Stimulated activated CD4-positive, alpha-beta T cell treated with anti-CD3 and anti-CD28 coated beads, TNF-alpha, amount 100 ng/mL, for 1 hour (primary cell): ENCODE data around the gene RAVER2.
"Not testable (repeated sequence)": the region's sequence is repeated elsewhere in the genome, so short reads cannot be mapped to it uniquely, and the experiment has no call there.

Source experiments
- DNase-seq, 3 donors: peaks; one replicate each; pipeline ENCODE4 v3.0.0-alpha.2; 2020; ENCODE audit warnings: low read depth in 3 of 3, low spot score in 1 of 3

RAVER2 gene

GRCh38 chr1:64744492-64745180, at the start of gene RAVER2:
Gene RAVER2, plus strand, starts transcription at chr1:64745075. Its CDS starts 98 bp downstream, at chr1:64745173.
- DNase-seq, result peak in 1 of 3 donors; percentile 33

- no peak for DNase-seq
These were observed 48.0 kb upstream of the RAVER2 start for GRCh38 chr1:64696879-64697278.

DNA sequence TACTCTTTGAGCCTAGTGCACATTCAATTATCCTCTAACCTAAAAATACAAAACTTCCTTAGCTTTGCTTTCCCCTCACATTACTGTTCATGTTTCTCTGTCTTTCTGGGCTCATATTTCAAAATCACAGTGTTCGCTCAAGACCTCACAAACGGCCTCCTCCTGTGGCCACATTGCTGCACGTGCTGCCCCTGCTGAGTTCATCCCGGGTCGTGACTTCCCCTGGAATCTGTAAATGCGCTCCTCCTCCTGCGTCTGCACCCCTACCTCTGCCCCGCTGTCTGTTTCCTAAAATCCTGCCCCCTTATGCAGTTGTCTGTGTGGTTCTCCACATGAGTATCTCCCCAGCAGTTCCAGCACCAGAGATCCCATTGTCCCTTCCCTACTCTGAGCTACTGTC, 45.5 kb upstream of the RAVER2 start:
- DNase-seq, result no peak

DNA sequence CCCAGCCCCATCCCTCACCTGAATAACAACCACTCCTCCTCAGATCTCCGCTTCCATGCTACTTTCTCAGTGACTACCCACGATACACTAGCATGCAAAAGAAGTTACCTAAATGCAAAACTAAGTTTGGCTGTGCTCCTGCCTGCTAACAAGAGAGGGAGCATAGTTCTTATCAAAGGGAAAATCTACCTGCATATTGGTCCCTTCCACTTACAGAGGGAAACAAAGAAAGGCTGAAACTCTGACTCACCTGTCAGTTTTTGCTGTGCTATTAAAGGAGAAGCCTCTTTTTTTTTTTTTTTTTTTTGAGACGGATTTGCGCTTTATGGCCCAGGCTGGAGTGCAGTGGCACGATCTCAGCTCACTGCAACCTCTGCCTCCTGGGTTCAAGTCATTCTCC, 43.8 kb upstream of the RAVER2 start:
- no peak for DNase-seq

DNA sequence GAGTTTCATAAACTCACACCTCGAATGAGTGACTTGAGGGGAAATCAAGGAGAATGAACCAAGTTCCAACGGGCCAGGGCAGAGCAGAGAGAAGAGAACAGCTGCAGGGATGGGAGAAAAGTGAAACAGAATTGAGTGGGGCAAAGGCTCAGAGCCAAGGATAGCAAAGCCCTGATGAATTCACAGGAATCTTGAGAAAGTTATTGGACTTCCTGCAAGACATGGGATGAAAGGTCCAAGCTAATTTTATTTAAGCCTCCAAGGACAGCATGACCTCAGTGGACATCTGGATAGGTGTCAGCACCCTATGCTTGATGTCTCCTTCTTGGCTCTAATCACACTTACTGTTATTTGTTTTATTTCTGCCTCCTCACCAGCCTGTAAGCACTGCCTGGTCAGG, 43.0 kb upstream of the RAVER2 start:
- no peak for DNase-seq

DNA sequence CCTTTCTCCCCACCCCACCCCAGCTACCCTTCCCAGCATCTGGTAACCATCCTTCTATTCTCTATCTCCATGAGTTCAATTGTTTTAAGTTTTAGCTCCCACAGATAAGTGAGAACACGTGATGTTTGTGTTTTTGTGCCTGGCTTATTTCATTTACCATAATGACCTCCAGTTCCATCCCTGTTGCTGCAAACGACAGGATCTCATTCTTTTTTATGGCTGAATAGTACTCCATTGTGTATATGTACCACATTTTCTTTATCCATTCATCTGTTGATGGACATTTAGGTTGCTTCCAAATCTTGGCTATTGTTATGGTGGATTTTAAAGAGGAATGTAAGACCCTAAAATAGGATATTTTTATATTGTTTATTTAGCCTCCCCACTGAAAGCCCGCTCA, 42.2 kb upstream of the RAVER2 start:
- DNase-seq, result not testable (repeated sequence)

- no peak for DNase-seq
These were observed 41.3 kb upstream of the RAVER2 start for GRCh38 chr1:64703600-64703999.

DNA sequence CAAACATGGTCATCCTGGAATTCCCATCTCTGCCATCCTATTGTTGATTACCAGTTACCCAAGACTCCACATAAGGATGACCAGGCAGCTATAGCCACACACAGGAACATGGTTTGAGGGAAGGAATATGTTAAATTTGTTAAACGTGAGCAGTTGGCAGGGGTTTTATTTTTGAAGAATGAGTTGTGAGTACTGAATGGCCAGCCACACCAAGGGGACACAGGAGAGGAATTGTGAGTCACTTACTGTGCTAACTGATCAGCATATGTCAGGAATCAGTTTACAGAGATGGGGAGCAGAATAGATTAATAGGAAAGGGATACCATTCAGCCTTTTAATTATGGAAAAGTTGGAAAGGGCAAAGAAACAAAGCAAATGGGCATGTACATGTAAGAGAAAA, 39.3 kb upstream of the RAVER2 start:
- DNase-seq, result no peak

DNA sequence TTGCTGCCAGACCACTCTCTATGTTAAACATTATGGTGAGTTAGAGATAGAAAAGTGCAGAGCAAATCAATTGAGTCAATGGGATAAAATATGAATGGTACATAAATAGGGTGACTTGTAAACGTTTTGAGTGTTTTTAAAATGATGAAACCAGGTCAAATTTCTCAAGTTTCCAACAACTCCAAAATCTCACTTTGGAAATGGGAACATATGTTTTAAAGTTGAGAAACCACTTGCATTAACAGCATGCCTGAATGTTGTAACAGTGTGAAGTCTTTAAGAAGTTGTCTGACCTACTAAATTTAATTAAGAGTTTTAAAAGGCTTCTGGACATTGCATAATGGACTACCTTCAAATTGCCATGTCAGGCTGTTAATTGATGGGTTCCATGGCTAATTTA, 33.6 kb upstream of the RAVER2 start:
- DNase-seq, result no peak

- no peak for DNase-seq
These were observed 32.8 kb upstream of the RAVER2 start for GRCh38 chr1:64712049-64712448.

GRCh38 chr1:64715186-64715585, 29.7 kb upstream of the RAVER2 start:
- DNase-seq, result no peak

- DNase-seq, result no peak
These were observed 23.7 kb upstream of the RAVER2 start for GRCh38 chr1:64721135-64721534.

GRCh38 chr1:64721576-64722145, 23.2 kb upstream of the RAVER2 start:
- no peak for DNase-seq

GRCh38 chr1:64727861-64728260, 17.0 kb upstream of the RAVER2 start:
- DNase-seq, result no peak

DNA sequence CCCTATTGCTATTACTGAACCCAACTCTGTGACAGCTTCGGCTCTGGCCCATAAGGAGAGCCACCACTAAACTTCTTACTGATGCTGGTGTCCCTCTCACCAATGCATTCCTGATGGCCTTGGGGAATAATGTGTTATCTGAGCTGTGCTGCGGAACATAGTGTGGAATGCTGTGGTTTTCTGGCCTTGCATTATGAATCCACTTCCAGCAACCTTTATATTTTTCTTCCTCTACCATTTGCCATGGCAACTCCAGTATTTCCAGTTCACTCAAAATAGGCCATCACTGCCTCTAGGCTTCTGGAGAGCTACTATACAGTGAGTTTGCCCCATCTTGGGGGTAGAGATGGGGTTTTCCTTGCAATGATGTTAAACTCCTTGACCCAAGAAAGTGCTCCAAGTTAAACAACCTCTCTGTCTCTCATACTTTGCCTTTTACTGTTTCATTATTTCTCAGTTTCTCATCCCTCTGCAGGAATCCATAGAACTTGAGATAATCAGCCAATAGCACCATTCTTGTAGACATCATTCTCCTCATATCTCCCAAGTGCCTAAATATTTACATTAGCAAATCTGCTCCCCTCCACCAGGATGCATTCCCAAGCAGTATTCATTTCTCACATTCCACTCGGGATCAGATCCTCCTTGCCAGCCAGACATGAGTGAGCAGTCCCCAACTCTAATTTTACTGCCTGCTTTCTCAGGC, 11.1 kb upstream of the RAVER2 start:
- no peak for DNase-seq

DNA sequence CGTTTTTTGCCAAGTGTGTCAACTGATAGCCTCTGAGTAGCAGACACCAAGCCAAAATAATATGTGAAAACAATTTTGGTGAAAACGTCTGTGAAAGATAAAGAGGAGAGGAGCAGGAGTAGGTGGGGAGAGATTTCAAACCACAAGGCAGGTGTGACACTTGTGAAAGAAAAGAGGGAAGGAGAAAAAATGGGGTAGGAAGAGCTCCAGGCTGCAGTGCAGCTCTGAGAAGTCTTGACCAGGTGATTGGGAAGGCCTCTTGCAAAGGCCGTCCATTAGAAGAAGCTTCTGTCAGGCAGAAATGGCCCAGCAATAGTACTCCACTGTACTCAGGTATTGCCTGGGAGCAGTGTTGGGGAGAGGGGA, 10.6 kb upstream of the RAVER2 start:
- no peak for DNase-seq

GRCh38 chr1:64740687-64741086, 4.2 kb upstream of the RAVER2 start:
- DNase-seq, result not testable (repeated sequence)

- DNase-seq, result no peak
These were observed 852 bp upstream of the RAVER2 start for GRCh38 chr1:64743954-64744491.

GRCh38 chr1:64745181-64745985, 508 bp downstream of the RAVER2 start:
- peak in 1 of 3 donors; percentile 3 for DNase-seq

DNA sequence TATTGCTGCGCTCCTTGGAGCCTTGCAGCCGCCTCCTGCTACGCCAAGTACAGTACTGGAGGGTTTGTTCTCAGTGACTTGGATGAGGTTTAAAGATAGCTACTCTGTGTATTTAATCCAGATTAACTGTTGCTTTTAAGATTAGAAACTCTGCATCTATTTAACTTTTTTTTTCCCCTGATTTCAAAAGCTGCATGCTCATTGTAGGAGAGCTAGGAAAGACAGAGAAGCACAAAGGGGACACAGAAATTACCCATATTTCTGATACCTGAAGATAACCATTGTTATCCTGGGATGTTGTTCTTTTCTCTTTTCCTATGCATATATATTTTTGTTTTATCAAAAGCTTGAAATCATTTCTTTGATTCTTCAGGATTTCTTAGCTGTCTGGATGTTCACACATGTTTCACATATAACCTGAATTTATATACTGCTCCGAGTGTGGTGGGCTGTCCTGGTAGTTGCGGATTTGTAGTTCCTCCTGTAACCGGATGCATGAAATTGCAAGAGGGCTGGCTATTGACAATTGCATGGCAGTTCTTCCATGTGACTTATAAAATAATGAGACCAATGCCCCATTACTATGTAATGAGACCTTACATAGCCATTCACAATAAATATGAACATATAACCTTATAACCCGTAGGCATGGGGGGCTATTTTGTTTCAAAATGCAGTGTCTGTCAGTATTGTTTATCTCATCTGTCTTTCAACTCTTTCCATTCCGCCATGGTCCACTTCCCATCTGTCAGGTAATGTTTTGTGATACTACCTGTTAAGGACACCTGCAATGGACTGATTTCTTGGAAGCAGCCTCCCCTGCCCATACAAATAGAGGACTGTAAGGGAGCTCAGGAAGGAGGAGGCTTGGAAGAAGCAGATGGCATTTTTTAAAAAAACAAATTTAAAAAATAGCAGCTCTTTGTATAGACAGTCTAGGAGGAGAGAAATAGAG, 1.4 kb downstream of the RAVER2 start:
- DNase-seq, result no peak
